ENCODE data around the gene ABHD8.
A peak's percentile ranks its signal among the peaks of the same experiment; 100 is the strongest.

GRCh38 chr19:17264641-17264979, 38.6 kb downstream of the ABHD8 start, which contains the start of gene USHBP1:
- TF ChIP-seq POLR2A (IDR thresholded peaks at IDR 0.05) (peak; percentile 22 to 54), CTCF (IDR thresholded peaks at IDR 0.05 in 4 of 5, conservative IDR thresholded peaks at IDR 0.05 in 1 of 5) (no peak)
